H9 (cell line): ENCODE data around the gene TNFRSF21. TPM values are rescaled to one million over a fixed set of nuclear protein-coding genes. Genes with fewer than 3 reads are reported as not detected.

Experiments used
- DNase-seq: peaks from one replicate; pipeline ENCODE4 v3.0.0-alpha.2; 2017
- H2AFZ ChIP-seq: one replicate; pipeline ENCODE4 v1.6.1; 2013; ENCODE audit warnings: mild to moderate bottlenecking, low read length, control low read depth, moderate library complexity
- H2AK5ac ChIP-seq: 2 replicates; pipeline ENCODE4 v1.6.1; 2013; ENCODE audit warnings: low read length, control low read depth, mixed read lengths; ENCODE audit not compliant: insufficient read length
- H2BK120ac ChIP-seq: one replicate; pipeline ENCODE4 v1.6.1; 2013; ENCODE audit warnings: low read depth, mild to moderate bottlenecking, low read length, control low read depth, inconsistent platforms; ENCODE audit not compliant: poor library complexity, severe bottlenecking
- H2BK12ac ChIP-seq: 2 replicates; pipeline ENCODE4 v1.6.1; 2013; ENCODE audit warnings: low read length, control low read depth, mixed read lengths, low read depth; ENCODE audit not compliant: insufficient read length
- H2BK15ac ChIP-seq: 2 replicates; pipeline ENCODE4 v1.6.1; 2013; ENCODE audit warnings: low read depth, low read length, control low read depth
- H2BK20ac ChIP-seq: one replicate; pipeline ENCODE4 v1.6.1; 2013; ENCODE audit warnings: low read depth, mild to moderate bottlenecking, low read length, control low read depth, inconsistent platforms; ENCODE audit not compliant: poor library complexity, severe bottlenecking
- H2BK5ac ChIP-seq: 2 replicates; pipeline ENCODE4 v1.6.1; 2013; ENCODE audit warnings: low read length, control low read depth, mixed read lengths; ENCODE audit not compliant: insufficient read length
- H3K14ac ChIP-seq: 2 replicates; pipeline ENCODE4 v1.6.1; 2013; ENCODE audit warnings: low read length, control low read depth; ENCODE audit not compliant: insufficient read depth
- H3K18ac ChIP-seq: 2 replicates; pipeline ENCODE4 v1.6.1; 2013; ENCODE audit warnings: low read depth, mild to moderate bottlenecking, mixed read lengths, low read length, control low read depth; ENCODE audit not compliant: insufficient read length
- H3K23ac ChIP-seq: 2 replicates; pipeline ENCODE4 v1.6.1; 2013; ENCODE audit warnings: low read length, control low read depth, mixed read lengths, low read depth; ENCODE audit not compliant: insufficient read length
- H3K23me2 ChIP-seq: 2 replicates; pipeline ENCODE4 v1.6.1; 2013; ENCODE audit warnings: low read depth, mild to moderate bottlenecking, mixed read lengths, low read length, control low read depth; ENCODE audit not compliant: insufficient read length, poor library complexity, severe bottlenecking
- H3K27ac ChIP-seq: 2 replicates; pipeline ENCODE4 v1.5.1; 2013; ENCODE audit warnings: low read length, control low read depth, mixed read lengths, low read depth; ENCODE audit not compliant: insufficient read length
- H3K27me3 ChIP-seq: 2 replicates; pipeline ENCODE4 v1.6.1; 2013; ENCODE audit warnings: low read length, control low read depth, inconsistent platforms; ENCODE audit not compliant: insufficient read depth
- H3K4ac ChIP-seq: 2 replicates; pipeline ENCODE4 v1.6.1; 2013; ENCODE audit warnings: low read depth, mild to moderate bottlenecking, control low read depth, inconsistent platforms, low read length, moderate library complexity
- H3K4me1 ChIP-seq: 2 replicates; pipeline ENCODE4 v1.6.1; 2013; ENCODE audit warnings: low read length, control low read depth, inconsistent platforms; ENCODE audit not compliant: insufficient read depth
- H3K4me2 ChIP-seq: 2 replicates; pipeline ENCODE4 v1.6.1; 2013; ENCODE audit warnings: low read length, control low read depth, mixed read lengths; ENCODE audit not compliant: insufficient read length, insufficient read depth
- H3K56ac ChIP-seq: 2 replicates; pipeline ENCODE4 v1.6.1; 2013; ENCODE audit warnings: low read depth, mild to moderate bottlenecking, mixed read lengths, low read length, control low read depth; ENCODE audit not compliant: insufficient read length
- H3K79me1 ChIP-seq: 2 replicates; pipeline ENCODE4 v1.6.1; 2013; ENCODE audit warnings: low read depth, mild to moderate bottlenecking, moderate library complexity, low read length, control low read depth, inconsistent platforms; ENCODE audit not compliant: insufficient read depth, poor library complexity, severe bottlenecking
- H3K79me2 ChIP-seq: 2 replicates; pipeline ENCODE4 v1.6.1; 2013; ENCODE audit warnings: low read length, control low read depth, inconsistent platforms; ENCODE audit not compliant: insufficient read depth
- H3K9ac ChIP-seq: 2 replicates; pipeline ENCODE4 v1.6.1; 2013; ENCODE audit warnings: low read length, control low read depth, mixed read lengths; ENCODE audit not compliant: insufficient read length; ENCODE audit errors: extremely low read depth
- H3K9me3 ChIP-seq: one replicate; pipeline ENCODE4 v1.6.1; 2013; ENCODE audit warnings: low read depth, low read length, inconsistent platforms; ENCODE audit not compliant: control insufficient read depth
- H3T11ph ChIP-seq: one replicate; pipeline ENCODE4 v1.6.1; 2013; ENCODE audit warnings: mild to moderate bottlenecking, low read length, control low read depth, inconsistent platforms
- H4K20me1 ChIP-seq: one replicate; pipeline ENCODE4 v1.6.1; 2013; ENCODE audit not compliant: control insufficient read depth, insufficient read length, insufficient read depth
- H4K5ac ChIP-seq: 2 replicates; pipeline ENCODE4 v1.6.1; 2013; ENCODE audit warnings: low read depth, mild to moderate bottlenecking, mixed read lengths, low read length, control low read depth; ENCODE audit not compliant: insufficient read length
- H4K8ac ChIP-seq: replicated peaks from 2 replicates; pipeline ENCODE4 v1.6.1; 2013; ENCODE audit warnings: low read length, control low read depth, mixed read lengths, low read depth; ENCODE audit not compliant: insufficient read length
- H4K91ac ChIP-seq: 2 replicates; pipeline ENCODE4 v1.6.1; 2013; ENCODE audit warnings: low read depth, mild to moderate bottlenecking, moderate library complexity, mixed read lengths, low read length, control low read depth; ENCODE audit not compliant: insufficient read length
- H3K27ac Mint-ChIP-seq, 3 experiments: 2 replicates in 2 of 3; 3 replicates in 1 of 3; pipeline ENCODE4 v1.8.0; 2020 to 2021; ENCODE audit warnings: mixed read lengths in 3 of 3, mild to moderate bottlenecking in 1 of 3, moderate library complexity in 1 of 3
- H3K27me3 Mint-ChIP-seq: 2 replicates; pipeline ENCODE4 v1.8.0; 2021; ENCODE audit warnings: low read depth, mild to moderate bottlenecking, moderate library complexity, mixed read lengths
- H3K36me3 Mint-ChIP-seq, 3 experiments: 2 replicates in 2 of 3; 3 replicates in 1 of 3; pipeline ENCODE4 v1.8.0; 2020 to 2021; ENCODE audit warnings: low read depth in 3 of 3, mixed read lengths in 3 of 3; ENCODE audit not compliant: insufficient read depth in 1 of 3
- H3K4me1 Mint-ChIP-seq, 2 experiments: 2 replicates each; pipeline ENCODE4 v1.8.0; 2020; ENCODE audit warnings: mixed read lengths in 2 of 2
- H3K4me3 Mint-ChIP-seq, 2 experiments: 2 replicates in 1 of 2; 3 replicates in 1 of 2; pipeline ENCODE4 v1.8.0; 2020 to 2021; ENCODE audit warnings: mild to moderate bottlenecking in 2 of 2, mixed read lengths in 2 of 2, moderate library complexity in 1 of 2
- H3K9me3 Mint-ChIP-seq, 2 experiments: 2 replicates in 1 of 2; 3 replicates in 1 of 2; pipeline ENCODE4 v1.8.0; 2020; ENCODE audit warnings: mild to moderate bottlenecking in 2 of 2, mixed read lengths in 2 of 2, moderate library complexity in 1 of 2
- WGBS: extraction: QIAGEN DNeasy Blood & Tissue Kit; methylation state at CpG from one replicate; pipeline ENCODE4 v1.1.7; 2013; ENCODE audit warnings: missing lambda C conversion rate, low lambda C conversion rate, mixed read lengths; ENCODE audit not compliant: insufficient read length; ENCODE audit errors: extremely low coverage; 5-methylcytosine and 5-hydroxymethylcytosine counted together
- total RNA-seq: library from RNA; stranded (reverse); gene quantifications from 2 replicates; pipeline ENCODE4 v1.2.1, GENCODE V29; 2021
- TF ChIP-seq, protein P1 (sequence below): fragments of 200-600 bp; sonication (generic); conservative IDR thresholded peaks from 3 replicates; pipeline ENCODE4 v1.8.0; 2021; ENCODE audit warnings: antibody characterized with exemption, mild to moderate bottlenecking

The TNFRSF21 gene
- total RNA-seq, 1 experiment from 2014 or later: 39.1 TPM

DNA sequence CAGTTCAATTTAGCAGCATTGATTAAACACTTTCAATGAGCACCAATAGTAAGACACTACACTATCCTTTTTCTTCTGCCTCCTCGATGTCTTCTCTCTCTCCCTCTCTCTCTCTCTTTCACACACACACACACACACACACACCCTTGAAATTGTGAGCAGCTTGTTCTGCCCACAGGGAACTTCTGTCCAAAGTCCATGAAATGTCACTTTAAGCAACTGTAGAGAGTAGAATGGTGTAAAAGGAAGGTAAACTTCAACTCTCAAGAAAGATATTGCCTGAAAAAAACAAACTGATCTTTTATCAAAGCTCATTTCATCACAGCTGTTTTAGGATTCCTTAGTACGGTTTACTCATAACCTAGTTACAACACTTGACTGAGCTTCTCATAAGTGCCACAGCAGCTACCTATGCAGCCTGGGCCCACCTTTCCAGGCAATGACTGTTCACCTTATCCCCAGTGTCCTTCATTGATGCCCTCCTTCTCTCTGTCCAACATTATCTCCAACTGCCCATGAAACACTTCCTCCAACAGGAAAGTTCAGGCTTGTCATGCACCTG, 107.0 kb downstream of the TNFRSF21 start:
- Histone ChIP-seq H3K9ac (no peak overlapping the region), H4K20me1 (no peaks in the 10 kb centered on the region), H3K9me3 (no peaks in the 10 kb centered on the region), H3K14ac (no peak overlapping the region), H3K4ac (no peak overlapping the region), H2AFZ (no peak overlapping the region), H3K23ac (no peak overlapping the region), H3K27ac (no peak overlapping the region), H2BK15ac (no peak overlapping the region), H4K91ac (no peak overlapping the region), H2BK20ac (no peak overlapping the region), H2BK120ac (no peak overlapping the region), H3K79me1 (no peaks in the 10 kb centered on the region), H3K27me3 (no peaks in the 10 kb centered on the region), H3K18ac (no peak overlapping the region), H3K23me2 (no peaks in the 10 kb centered on the region), H2AK5ac (no peak overlapping the region), H3K4me1 (no peaks in the 10 kb centered on the region), H3K56ac (no peak overlapping the region), H2BK5ac (no peak overlapping the region), H3K79me2 (no peaks in the 10 kb centered on the region), H4K8ac (no peak overlapping the region), H3T11ph (no peak overlapping the region), H3K4me2 (no peak overlapping the region), H4K5ac (no peak overlapping the region), H2BK12ac (no peak overlapping the region)
- no peak for DNase-seq
- no peaks in the 10 kb centered on the region for H3K36me3 Mint-ChIP-seq
- H3K9me3 Mint-ChIP-seq: no peaks in the 10 kb centered on the region
- H3K27ac Mint-ChIP-seq: no peak overlapping the region
- TF ChIP-seq, protein P1, sequence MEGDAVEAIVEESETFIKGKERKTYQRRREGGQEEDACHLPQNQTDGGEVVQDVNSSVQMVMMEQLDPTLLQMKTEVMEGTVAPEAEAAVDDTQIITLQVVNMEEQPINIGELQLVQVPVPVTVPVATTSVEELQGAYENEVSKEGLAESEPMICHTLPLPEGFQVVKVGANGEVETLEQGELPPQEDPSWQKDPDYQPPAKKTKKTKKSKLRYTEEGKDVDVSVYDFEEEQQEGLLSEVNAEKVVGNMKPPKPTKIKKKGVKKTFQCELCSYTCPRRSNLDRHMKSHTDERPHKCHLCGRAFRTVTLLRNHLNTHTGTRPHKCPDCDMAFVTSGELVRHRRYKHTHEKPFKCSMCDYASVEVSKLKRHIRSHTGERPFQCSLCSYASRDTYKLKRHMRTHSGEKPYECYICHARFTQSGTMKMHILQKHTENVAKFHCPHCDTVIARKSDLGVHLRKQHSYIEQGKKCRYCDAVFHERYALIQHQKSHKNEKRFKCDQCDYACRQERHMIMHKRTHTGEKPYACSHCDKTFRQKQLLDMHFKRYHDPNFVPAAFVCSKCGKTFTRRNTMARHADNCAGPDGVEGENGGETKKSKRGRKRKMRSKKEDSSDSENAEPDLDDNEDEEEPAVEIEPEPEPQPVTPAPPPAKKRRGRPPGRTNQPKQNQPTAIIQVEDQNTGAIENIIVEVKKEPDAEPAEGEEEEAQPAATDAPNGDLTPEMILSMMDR: no peak
- H3K4me1 Mint-ChIP-seq: no peaks in the 10 kb centered on the region
- H3K4me3 Mint-ChIP-seq: no peak overlapping the region
- WGBS: no CpG with 5 or more reads among the region's 2 CpGs
- peaks cover 2% of the 10 kb centered on the region for H3K27me3 Mint-ChIP-seq
